Measurements from ENCODE around the gene TGFBRAP1. TPM values are rescaled to one million over a fixed set of nuclear protein-coding genes. Genes with fewer than 3 reads are reported as not detected.

The TGFBRAP1 gene
- total and polyA plus RNA-seq, 9 of the 15 experiments (the other 6 are each of a cell fraction or from before 2014, with no cell fraction given) = 3.7 to 18.0 (median 11.0) TPM

DNA sequence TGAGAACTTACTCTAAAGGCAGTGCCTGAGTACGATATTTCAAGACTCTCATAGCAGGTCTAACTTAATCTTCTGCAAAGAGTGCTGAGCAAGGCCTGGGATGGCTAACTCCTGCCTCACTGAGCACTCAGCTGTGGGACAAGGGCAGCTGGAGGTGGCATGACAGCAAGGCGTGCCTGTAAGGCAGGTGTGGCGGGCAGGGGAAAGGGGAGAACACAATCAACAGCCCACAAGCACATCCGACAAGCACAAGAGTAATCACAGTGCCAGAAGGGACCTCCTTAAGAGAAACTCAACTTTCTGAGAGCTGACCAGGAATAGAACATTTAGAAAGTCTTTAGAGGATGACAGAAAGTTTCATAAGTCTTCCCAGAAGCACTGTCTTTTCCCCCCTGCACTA lies 46.0 kb downstream of the TGFBRAP1 start:
- no peak overlapping the region; a peak in 1 of 4 replicates for H3K9ac ChIP-seq (ENCODE audit: insufficient read depth in 1 of 2, low read depth in 2 of 2, low read length in 2 of 2)
- no peak overlapping the region for H3K27ac ChIP-seq (ENCODE audit: extremely low read depth, low read depth, low read length)
- FAIRE-seq (no peak), DNase-seq (ENCODE audit: extremely low read depth in 1 of 4, low spot score in 3 of 4) (no peak), ATAC-seq (no peak)
- H3K36me3 ChIP-seq (ENCODE audit: control insufficient read depth, insufficient read depth, low read length) = peaks cover 83% of the 10 kb centered on the region; the same call in 2 of the 3 replicates
- no peaks in the 10 kb centered on the region for H3K79me2 ChIP-seq (ENCODE audit: control insufficient read depth, insufficient read depth, low read length)
- ChIA-PET CTCF (ENCODE audit: low intra/inter-chr PET ratio) (no interaction called here), POLR2A (interaction anchor here (1.0 kb wide), 1 partner anchor 10 kb away, joined by 3 read pairs; no protein-coding TSS in a partner anchor)
- WGBS (ENCODE audit: insufficient coverage, low coverage, missing lambda C conversion rate) = 92% methylated on average over 3 of the region's 4 CpGs
- in situ Hi-C loops (cut with MboI) = no loop called here
- H3K4me1 ChIP-seq (replicated peaks in 1 of 2; ENCODE audit: control insufficient read depth in 2 of 2, insufficient read depth in 2 of 2, low read length in 2 of 2) = 0 out of 5 replicates have a peak, but pooled peaks cover 0 to 3% of the 10 kb centered on the region in 2 experiments
- no peak overlapping the region for H2AFZ ChIP-seq (ENCODE audit: low read depth, low read length)
- intact Hi-C loops (cut with micrococcal nuclease) = no loop called here
- no peak overlapping the region for H3K4me2 ChIP-seq (ENCODE audit: insufficient read depth, low read length)
- peaks cover 3% of the 10 kb centered on the region for H3K9me1 ChIP-seq (ENCODE audit: control insufficient read depth, insufficient read depth, low read length)
- peaks cover 3% of the 10 kb centered on the region; the same call in 1 of the 2 replicates for H4K20me1 ChIP-seq (replicated peaks; ENCODE audit: control insufficient read depth, insufficient read depth, low read length)
- TF ChIP-seq HSF4 (CRISPR knock-in tag; IDR thresholded peaks at IDR 0.05; ENCODE audit: borderline replicate concordance) (no peak), ZC3H11A (IDR thresholded peaks at IDR 0.05; ENCODE audit: low read depth, low read length) (no peak), OTX1 (CRISPR knock-in tag; IDR thresholded peaks at IDR 0.05) (no peak), EZH2 (IDR thresholded peaks at IDR 0.05; ENCODE audit: borderline replicate concordance, low read depth, low read length) (no peak)
- TF ChIP-seq, protein P1, sequence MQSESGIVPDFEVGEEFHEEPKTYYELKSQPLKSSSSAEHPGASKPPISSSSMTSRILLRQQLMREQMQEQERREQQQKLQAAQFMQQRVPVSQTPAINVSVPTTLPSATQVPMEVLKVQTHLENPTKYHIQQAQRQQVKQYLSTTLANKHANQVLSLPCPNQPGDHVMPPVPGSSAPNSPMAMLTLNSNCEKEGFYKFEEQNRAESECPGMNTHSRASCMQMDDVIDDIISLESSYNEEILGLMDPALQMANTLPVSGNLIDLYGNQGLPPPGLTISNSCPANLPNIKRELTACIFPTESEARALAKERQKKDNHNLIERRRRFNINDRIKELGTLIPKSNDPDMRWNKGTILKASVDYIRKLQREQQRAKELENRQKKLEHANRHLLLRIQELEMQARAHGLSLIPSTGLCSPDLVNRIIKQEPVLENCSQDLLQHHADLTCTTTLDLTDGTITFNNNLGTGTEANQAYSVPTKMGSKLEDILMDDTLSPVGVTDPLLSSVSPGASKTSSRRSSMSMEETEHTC (IDR thresholded peaks at IDR 0.05) = no peak
- TF ChIP-seq, protein P2, sequence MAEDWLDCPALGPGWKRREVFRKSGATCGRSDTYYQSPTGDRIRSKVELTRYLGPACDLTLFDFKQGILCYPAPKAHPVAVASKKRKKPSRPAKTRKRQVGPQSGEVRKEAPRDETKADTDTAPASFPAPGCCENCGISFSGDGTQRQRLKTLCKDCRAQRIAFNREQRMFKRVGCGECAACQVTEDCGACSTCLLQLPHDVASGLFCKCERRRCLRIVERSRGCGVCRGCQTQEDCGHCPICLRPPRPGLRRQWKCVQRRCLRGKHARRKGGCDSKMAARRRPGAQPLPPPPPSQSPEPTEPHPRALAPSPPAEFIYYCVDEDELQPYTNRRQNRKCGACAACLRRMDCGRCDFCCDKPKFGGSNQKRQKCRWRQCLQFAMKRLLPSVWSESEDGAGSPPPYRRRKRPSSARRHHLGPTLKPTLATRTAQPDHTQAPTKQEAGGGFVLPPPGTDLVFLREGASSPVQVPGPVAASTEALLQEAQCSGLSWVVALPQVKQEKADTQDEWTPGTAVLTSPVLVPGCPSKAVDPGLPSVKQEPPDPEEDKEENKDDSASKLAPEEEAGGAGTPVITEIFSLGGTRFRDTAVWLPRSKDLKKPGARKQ (CRISPR knock-in tag; IDR thresholded peaks at IDR 0.05) = no peak
- TF ChIP-seq, protein P3, sequence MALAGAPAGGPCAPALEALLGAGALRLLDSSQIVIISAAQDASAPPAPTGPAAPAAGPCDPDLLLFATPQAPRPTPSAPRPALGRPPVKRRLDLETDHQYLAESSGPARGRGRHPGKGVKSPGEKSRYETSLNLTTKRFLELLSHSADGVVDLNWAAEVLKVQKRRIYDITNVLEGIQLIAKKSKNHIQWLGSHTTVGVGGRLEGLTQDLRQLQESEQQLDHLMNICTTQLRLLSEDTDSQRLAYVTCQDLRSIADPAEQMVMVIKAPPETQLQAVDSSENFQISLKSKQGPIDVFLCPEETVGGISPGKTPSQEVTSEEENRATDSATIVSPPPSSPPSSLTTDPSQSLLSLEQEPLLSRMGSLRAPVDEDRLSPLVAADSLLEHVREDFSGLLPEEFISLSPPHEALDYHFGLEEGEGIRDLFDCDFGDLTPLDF (CRISPR knock-in tag; IDR thresholded peaks at IDR 0.05) = no peak
- no peaks in the 10 kb centered on the region for H3K27me3 ChIP-seq (ENCODE audit: control insufficient read depth in 2 of 2, insufficient read depth in 2 of 2, low read length in 2 of 2)
- no peaks in the 10 kb centered on the region for H3K9me3 ChIP-seq (replicated peaks; ENCODE audit: control insufficient read depth, insufficient read depth, low read depth, low read length)
- BruUV-seq (replicated peaks) = no TSS peak
- no peak overlapping the region for H3K4me3 ChIP-seq
